GM12878 (cell line): ENCODE measurements around the gene HIF3A. TPM values are rescaled to one million over a fixed set of nuclear protein-coding genes. Genes with fewer than 3 reads are reported as not detected.

Experiments used
- ATAC-seq: fragments of 200-7000 bp; cut with Tn5 transposase; 3 replicates; pipeline ENCODE4 v1.9.1; 2020; ENCODE audit warnings: mild to moderate bottlenecking, moderate library complexity
- BruUV-seq: library from RNA; stranded (reverse); fragments of 400-500 nt; replicated peaks from 2 replicates; lab custom pipeline; 2021; lab: Mats Ljungman, UMichigan
- CTCF ChIA-PET: fragments of 300-600 bp; sonication (Branson Sonifier 250); formaldehyde crosslinking; extraction: SDS; loops from one replicate; lab custom pipeline; 2021; ENCODE audit warnings: inconsistent platforms; lab: Yijun Ruan, JAX
- POLR2A ChIA-PET: fragments of 350-600 bp; formaldehyde crosslinking; extraction: SDS; loops from one replicate; lab custom pipeline; 2021; ENCODE audit warnings: inconsistent platforms; lab: Charles Lee
- RAD21 ChIA-PET: fragments of 300-600 bp; sonication (Branson Sonifier 250); formaldehyde crosslinking; loops from one replicate; lab custom pipeline; 2023; ENCODE audit warnings: antibody characterized with exemption; ENCODE audit not compliant: unreplicated experiment; lab: Charles Lee
- SMC1A ChIA-PET: fragments of 300-600 bp; sonication (Branson Sonifier 250); formaldehyde crosslinking; loops from one replicate; lab custom pipeline; 2023; ENCODE audit not compliant: unreplicated experiment, uncharacterized antibody; lab: Charles Lee
- DNase-seq: peaks from one replicate; pipeline ENCODE4 v3.0.0-alpha.2; 2011; ENCODE audit warnings: low read depth, low spot score
- FAIRE-seq: peaks from 3 replicates; lab custom pipeline; 2011; peaks lifted over from hg19 to GRCh38; lab: Jason Lieb, UNC
- H2AFZ ChIP-seq: 2 replicates; pipeline ENCODE4 v1.6.0; 2011; ENCODE audit warnings: low read depth, low read length, control low read depth; ENCODE audit not compliant: control insufficient read depth
- H3K27ac ChIP-seq: 2 replicates; pipeline ENCODE4 v1.5.1; 2011; ENCODE audit warnings: control low read depth; ENCODE audit not compliant: control insufficient read depth, insufficient read depth
- H3K27me3 ChIP-seq, 2 experiments: replicated peaks in 1 of 2; 2 replicates each; pipeline versions ENCODE4 v1.6.0 to v1.6.1; 2011; ENCODE audit warnings: low read length in 1 of 2; ENCODE audit not compliant: control insufficient read depth in 2 of 2, insufficient read depth in 2 of 2
- H3K36me3 ChIP-seq, 2 experiments: 2 replicates each; pipeline ENCODE4 v1.5.1; 2011; ENCODE audit warnings: low read length in 1 of 2; ENCODE audit not compliant: control insufficient read depth in 2 of 2, insufficient read depth in 2 of 2
- H3K4me1 ChIP-seq: 2 replicates; pipeline ENCODE4 v1.6.1; 2011; ENCODE audit warnings: mild to moderate bottlenecking, low read length, moderate library complexity, mixed read lengths; ENCODE audit not compliant: control insufficient read depth, insufficient read depth
- H3K4me2 ChIP-seq: 2 replicates; pipeline ENCODE4 v1.6.0; 2011; ENCODE audit warnings: control low read depth; ENCODE audit not compliant: control insufficient read depth, insufficient read depth
- H3K4me3 ChIP-seq: fragments of 200-600 bp; sonication (generic); 2 replicates; pipeline ENCODE4 v1.5.1; 2016
- H3K79me2 ChIP-seq: 2 replicates; pipeline ENCODE4 v1.6.0; 2011; ENCODE audit warnings: low read length; ENCODE audit not compliant: control insufficient read depth, insufficient read depth
- H3K9ac ChIP-seq: 2 replicates; pipeline ENCODE4 v1.8.0; 2011; ENCODE audit warnings: low read length, control low read depth, mixed read lengths; ENCODE audit not compliant: control insufficient read depth, insufficient read depth
- H3K9me3 ChIP-seq: replicated peaks from 3 replicates; pipeline ENCODE4 v1.5.1; 2011; ENCODE audit warnings: mild to moderate bottlenecking, low read length; ENCODE audit not compliant: control insufficient read depth, insufficient read depth
- H4K20me1 ChIP-seq: 2 replicates; pipeline ENCODE4 v1.6.0; 2011; ENCODE audit not compliant: control insufficient read depth, insufficient read depth
- BRCA1 ChIP-seq: IDR thresholded peaks from 2 replicates; pipeline ENCODE4 v1.6.1; 2011; ENCODE audit warnings: low read depth, low read length, improper control_type of control experiment
- FOS ChIP-seq: IDR thresholded peaks from 3 replicates; pipeline ENCODE4 v1.6.1; 2011; ENCODE audit warnings: borderline replicate concordance; ENCODE audit not compliant: insufficient read length; ENCODE audit errors: extremely low read depth
- NR2C1 ChIP-seq: fragments of 450-650 bp; IDR thresholded peaks from 2 replicates; pipeline ENCODE4 v1.6.1; 2017; ENCODE audit warnings: antibody characterized with exemption, mild to moderate bottlenecking, moderate library complexity
- RCOR1 ChIP-seq: conservative IDR thresholded peaks from 2 replicates; pipeline ENCODE4 v1.6.1; 2012; ENCODE audit warnings: low read depth, low read length, improper control_type of control experiment
- RFX5 ChIP-seq: IDR thresholded peaks from 2 replicates; pipeline ENCODE4 v1.6.1; 2011; ENCODE audit warnings: low read depth, low read length, improper control_type of control experiment
- WGBS: methylation state at CpG from one replicate; pipeline ENCODE4 v1.1.6; 2016; ENCODE audit warnings: low lambda C conversion rate; ENCODE audit not compliant: insufficient replicate concordance, insufficient coverage; ENCODE audit errors: missing lambda C conversion rate; 5-methylcytosine and 5-hydroxymethylcytosine counted together
- in situ Hi-C: fragments of 300-500 bp; cut with MboI; formaldehyde crosslinking; loops from 9 replicates; pipeline ENCODE4 v1.14.3; 2018; ENCODE audit warnings: mixed read lengths
- intact Hi-C: fragments of 100-400 bp; cut with micrococcal nuclease; formaldehyde crosslinking; loops from one replicate; pipeline ENCODE4 v1.14.2; 2022; ENCODE audit not compliant: unreplicated experiment
- polyA plus RNA-seq, 11 experiments: library from polyadenylated mRNA; depleted of rRNA in 4 of 11; unstranded in 6 of 11; stranded (reverse) in 5 of 11; fragments of >200 nt; fragmentation: Nextera tagmentation in 4 of 11; fragmentation: Illumina TruSeq in 1 of 11; extraction: Ambion mirVana in 4 of 11; extraction: Trizol in 1 of 11; gene quantifications; 1 replicate in 1 of 11; 2 replicates in 10 of 11; pipeline versions ENCODE4 v1.2.1 to v1.2.3, GENCODE V29; 2011 to 2016; ENCODE audit warnings: inconsistent platforms in 2 of 11, missing spikeins in 2 of 11, low read depth in 1 of 11
- total RNA-seq, 4 experiments: library from RNA; depleted of rRNA in 3 of 4; stranded (reverse); fragments of >200 nt in 3 of 4; fragmentation: Illumina TruSeq in 1 of 4; extraction: Trizol in 1 of 4; gene quantifications; 2 replicates each; pipeline versions ENCODE4 v1.2.1 to v1.2.3, GENCODE V29; 2013 to 2021
- TF ChIP-seq, protein P1 (sequence below): IDR thresholded peaks from 2 replicates; pipeline ENCODE4 v1.6.1; 2012; ENCODE audit warnings: improper control_type of control experiment, low read depth, low read length; ENCODE audit not compliant: insufficient replicate concordance
- TF ChIP-seq, protein P2 (sequence below): IDR thresholded peaks from 2 replicates; pipeline ENCODE4 v1.6.1; 2011; ENCODE audit warnings: borderline replicate concordance, low read depth, mild to moderate bottlenecking, moderate library complexity, low read length; ENCODE audit not compliant: insufficient read depth, poor library complexity, severe bottlenecking
- TF ChIP-seq, protein P3 (sequence below): IDR thresholded peaks from 2 replicates; pipeline ENCODE4 v1.6.1; 2012; ENCODE audit warnings: low read depth, low read length, improper control_type of control experiment

The HIF3A gene
- total and polyA plus RNA-seq, 10 of the 15 experiments (the other 5 are each of a cell fraction or from before 2014, with no cell fraction given) = 0.03 to 0.20 (median 0.06) TPM; not detected in 5

DNA sequence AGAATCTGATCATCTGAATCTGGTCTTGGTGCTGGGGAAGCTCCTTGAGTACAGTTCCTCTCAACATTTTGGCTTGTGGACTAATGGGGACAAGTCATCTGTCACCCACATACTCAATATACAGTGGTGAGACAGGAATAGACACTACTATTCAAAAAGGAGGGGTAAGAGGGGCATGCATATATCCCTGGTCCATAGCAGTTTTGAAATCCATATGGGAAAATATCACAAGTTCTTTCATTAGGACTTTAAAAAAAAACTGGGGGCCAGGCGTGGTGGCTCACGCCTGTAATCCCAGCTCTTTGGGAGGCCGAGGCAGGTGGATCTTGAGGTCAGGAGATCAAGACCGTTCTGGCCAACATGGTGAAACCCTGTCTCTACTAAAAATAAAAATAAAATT lies 29.8 kb downstream of the HIF3A start:
- 18% methylated on average over 4 of the region's 4 CpGs for WGBS
- CTCF ChIA-PET = interaction anchor here (0.8 kb wide), 1 partner anchor 275 kb away, joined by 3 read pairs; no protein-coding TSS in a partner anchor
- Histone ChIP-seq H3K79me2 (no peaks in the 10 kb centered on the region), H3K27me3 (no peaks in the 10 kb centered on the region), H3K4me1 (no peaks in the 10 kb centered on the region), H2AFZ (no peak overlapping the region), H3K9me3 (peaks cover 10% of the 10 kb centered on the region; the same call in 2 of the 3 replicates), H3K27ac (no peak overlapping the region), H3K4me2 (no peak overlapping the region), H3K9ac (no peak overlapping the region), H3K4me3 (no peak overlapping the region), H3K36me3 (no peaks in the 10 kb centered on the region), H4K20me1 (no peaks in the 10 kb centered on the region)
- BruUV-seq = no TSS peak
- FAIRE-seq = no peak
- SMC1A ChIA-PET = no interaction called here
- intact Hi-C loops = no loop called here
- no peak for DNase-seq
- POLR2A ChIA-PET = no interaction called here
- RAD21 ChIA-PET = no interaction called here
- ATAC-seq = no peak
- in situ Hi-C loops = no loop called here
- no peak for TF ChIP-seq RCOR1

DNA sequence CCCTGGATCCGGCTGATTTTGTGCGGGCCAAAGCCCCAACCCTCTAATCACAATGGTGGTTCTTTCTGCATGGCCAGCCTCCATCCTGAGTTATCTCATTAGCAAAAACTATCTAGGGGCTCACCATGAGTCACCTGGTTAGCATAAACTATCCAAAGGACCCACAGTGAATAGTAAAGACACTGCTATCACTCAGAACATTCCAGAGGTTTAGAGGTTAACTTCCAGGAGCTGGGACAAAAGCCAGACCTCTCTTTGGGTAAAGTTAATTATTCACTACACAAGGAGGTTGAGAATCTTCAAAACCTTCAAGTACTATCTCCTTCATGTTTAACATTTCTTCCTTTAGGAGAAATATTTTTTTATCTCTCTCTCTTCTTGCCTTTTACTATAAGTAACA lies 31.2 kb downstream of the HIF3A start:
- Histone ChIP-seq H3K79me2 (no peaks in the 10 kb centered on the region), H3K9me3 (peaks cover 10% of the 10 kb centered on the region; the same call in 2 of the 3 replicates), H2AFZ (no peak overlapping the region), H3K27me3 (no peaks in the 10 kb centered on the region), H3K4me2 (no peak overlapping the region), H3K36me3 (no peaks in the 10 kb centered on the region), H3K27ac (no peak overlapping the region), H3K4me1 (no peaks in the 10 kb centered on the region), H3K9ac (no peak overlapping the region), H3K4me3 (no peak overlapping the region), H4K20me1 (no peaks in the 10 kb centered on the region)
- POLR2A ChIA-PET = no interaction called here
- RAD21 ChIA-PET = interaction anchor here (0.6 kb wide), 1 partner anchor 1157 kb away, joined by 4 read pairs; no protein-coding TSS in a partner anchor
- ATAC-seq (no peak), FAIRE-seq (no peak), DNase-seq (no peak)
- SMC1A ChIA-PET = no interaction called here
- CTCF ChIA-PET = no interaction called here
- intact Hi-C loops = no loop called here
- in situ Hi-C loops = no loop called here
- 49% methylated on average over 2 of the region's 2 CpGs for WGBS
- no TSS peak for BruUV-seq
- TF ChIP-seq, protein P1, sequence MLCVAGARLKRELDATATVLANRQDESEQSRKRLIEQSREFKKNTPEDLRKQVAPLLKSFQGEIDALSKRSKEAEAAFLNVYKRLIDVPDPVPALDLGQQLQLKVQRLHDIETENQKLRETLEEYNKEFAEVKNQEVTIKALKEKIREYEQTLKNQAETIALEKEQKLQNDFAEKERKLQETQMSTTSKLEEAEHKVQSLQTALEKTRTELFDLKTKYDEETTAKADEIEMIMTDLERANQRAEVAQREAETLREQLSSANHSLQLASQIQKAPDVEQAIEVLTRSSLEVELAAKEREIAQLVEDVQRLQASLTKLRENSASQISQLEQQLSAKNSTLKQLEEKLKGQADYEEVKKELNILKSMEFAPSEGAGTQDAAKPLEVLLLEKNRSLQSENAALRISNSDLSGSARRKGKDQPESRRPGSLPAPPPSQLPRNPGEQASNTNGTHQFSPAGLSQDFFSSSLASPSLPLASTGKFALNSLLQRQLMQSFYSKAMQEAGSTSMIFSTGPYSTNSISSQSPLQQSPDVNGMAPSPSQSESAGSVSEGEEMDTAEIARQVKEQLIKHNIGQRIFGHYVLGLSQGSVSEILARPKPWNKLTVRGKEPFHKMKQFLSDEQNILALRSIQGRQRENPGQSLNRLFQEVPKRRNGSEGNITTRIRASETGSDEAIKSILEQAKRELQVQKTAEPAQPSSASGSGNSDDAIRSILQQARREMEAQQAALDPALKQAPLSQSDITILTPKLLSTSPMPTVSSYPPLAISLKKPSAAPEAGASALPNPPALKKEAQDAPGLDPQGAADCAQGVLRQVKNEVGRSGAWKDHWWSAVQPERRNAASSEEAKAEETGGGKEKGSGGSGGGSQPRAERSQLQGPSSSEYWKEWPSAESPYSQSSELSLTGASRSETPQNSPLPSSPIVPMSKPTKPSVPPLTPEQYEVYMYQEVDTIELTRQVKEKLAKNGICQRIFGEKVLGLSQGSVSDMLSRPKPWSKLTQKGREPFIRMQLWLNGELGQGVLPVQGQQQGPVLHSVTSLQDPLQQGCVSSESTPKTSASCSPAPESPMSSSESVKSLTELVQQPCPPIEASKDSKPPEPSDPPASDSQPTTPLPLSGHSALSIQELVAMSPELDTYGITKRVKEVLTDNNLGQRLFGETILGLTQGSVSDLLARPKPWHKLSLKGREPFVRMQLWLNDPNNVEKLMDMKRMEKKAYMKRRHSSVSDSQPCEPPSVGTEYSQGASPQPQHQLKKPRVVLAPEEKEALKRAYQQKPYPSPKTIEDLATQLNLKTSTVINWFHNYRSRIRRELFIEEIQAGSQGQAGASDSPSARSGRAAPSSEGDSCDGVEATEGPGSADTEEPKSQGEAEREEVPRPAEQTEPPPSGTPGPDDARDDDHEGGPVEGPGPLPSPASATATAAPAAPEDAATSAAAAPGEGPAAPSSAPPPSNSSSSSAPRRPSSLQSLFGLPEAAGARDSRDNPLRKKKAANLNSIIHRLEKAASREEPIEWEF = no peak
- no peak for TF ChIP-seq NR2C1
- TF ChIP-seq RFX5 = no peak
- TF ChIP-seq FOS = no peak
- TF ChIP-seq, protein P2, sequence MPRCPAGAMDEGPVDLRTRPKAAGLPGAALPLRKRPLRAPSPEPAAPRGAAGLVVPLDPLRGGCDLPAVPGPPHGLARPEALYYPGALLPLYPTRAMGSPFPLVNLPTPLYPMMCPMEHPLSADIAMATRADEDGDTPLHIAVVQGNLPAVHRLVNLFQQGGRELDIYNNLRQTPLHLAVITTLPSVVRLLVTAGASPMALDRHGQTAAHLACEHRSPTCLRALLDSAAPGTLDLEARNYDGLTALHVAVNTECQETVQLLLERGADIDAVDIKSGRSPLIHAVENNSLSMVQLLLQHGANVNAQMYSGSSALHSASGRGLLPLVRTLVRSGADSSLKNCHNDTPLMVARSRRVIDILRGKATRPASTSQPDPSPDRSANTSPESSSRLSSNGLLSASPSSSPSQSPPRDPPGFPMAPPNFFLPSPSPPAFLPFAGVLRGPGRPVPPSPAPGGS = no peak
- TF ChIP-seq BRCA1 = no peak
- TF ChIP-seq, protein P3, sequence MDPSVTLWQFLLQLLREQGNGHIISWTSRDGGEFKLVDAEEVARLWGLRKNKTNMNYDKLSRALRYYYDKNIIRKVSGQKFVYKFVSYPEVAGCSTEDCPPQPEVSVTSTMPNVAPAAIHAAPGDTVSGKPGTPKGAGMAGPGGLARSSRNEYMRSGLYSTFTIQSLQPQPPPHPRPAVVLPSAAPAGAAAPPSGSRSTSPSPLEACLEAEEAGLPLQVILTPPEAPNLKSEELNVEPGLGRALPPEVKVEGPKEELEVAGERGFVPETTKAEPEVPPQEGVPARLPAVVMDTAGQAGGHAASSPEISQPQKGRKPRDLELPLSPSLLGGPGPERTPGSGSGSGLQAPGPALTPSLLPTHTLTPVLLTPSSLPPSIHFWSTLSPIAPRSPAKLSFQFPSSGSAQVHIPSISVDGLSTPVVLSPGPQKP = no peak
